Mononuclear cell (primary cell): ENCODE results near the gene COLEC11. TPM values are rescaled to one million over a fixed set of nuclear protein-coding genes. Genes with fewer than 3 reads are reported as not detected.

Source experiments
- H3K27me3 ChIP-seq: 2 replicates; pipeline ENCODE4 v1.6.0; 2011; ENCODE audit warnings: low read length, control low read depth; ENCODE audit not compliant: insufficient read depth
- H3K4me1 ChIP-seq: 2 replicates; pipeline ENCODE4 v1.5.1; 2011; ENCODE audit warnings: mild to moderate bottlenecking, low read length, control low read depth; ENCODE audit not compliant: insufficient read depth
- H3K4me3 ChIP-seq: 2 replicates; pipeline ENCODE4 v1.5.1; 2011; ENCODE audit warnings: mild to moderate bottlenecking, low read length, moderate library complexity
- H3K9me3 ChIP-seq: 2 replicates; pipeline ENCODE4 v1.5.1; 2011; ENCODE audit warnings: low read depth, mild to moderate bottlenecking, control low read depth, low read length
- total RNA-seq: library from RNA; depleted of rRNA; stranded (reverse); fragments of >200 nt; gene quantifications from one replicate; pipeline ENCODE4 v1.2.3, GENCODE V29; 2012

The COLEC11 gene
- total RNA-seq, 1 donor, result not detected

DNA sequence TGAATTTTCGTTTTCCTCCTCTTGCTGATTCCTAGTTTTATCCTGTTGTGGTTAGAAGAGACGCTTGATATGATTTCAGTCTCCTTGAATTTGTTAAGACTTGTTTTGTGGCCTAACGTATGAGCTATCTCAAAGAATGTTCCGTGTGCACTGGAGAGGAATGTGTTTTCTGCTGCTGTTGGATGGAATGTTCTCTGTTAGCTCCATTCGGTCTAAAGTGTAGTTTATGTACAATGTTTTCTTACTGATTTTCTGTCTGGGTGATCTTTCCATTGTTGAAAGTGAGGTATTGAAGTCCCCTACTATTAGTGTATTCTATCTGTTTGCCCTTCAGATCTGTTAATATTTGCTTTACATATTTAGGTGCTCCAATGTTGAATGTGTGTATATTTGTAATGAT is 25.9 kb downstream of the COLEC11 start:
- Histone ChIP-seq H3K4me1 (no peaks in the 10 kb centered on the region), H3K4me3 (no peak overlapping the region), H3K27me3 (no peaks in the 10 kb centered on the region), H3K9me3 (no peaks in the 10 kb centered on the region)

DNA sequence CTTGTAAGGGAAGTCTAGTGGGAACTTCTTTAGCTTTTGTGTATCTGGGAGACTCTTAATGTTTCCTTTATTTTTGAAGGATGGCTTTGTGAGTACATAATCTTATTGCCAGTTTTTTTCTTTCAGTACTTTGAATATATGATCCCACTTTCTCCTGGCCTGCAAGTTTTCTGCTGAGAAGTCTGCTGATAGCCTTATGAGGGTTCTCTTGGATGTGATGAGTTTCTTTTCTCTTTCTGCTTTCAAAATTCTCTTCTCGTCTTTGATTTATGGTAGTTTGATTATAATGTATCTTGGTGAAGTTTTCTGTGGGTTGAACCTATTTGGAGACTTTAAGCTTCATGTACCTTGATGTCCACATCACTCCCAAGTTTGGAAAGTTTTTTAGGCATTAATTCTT is 28.1 kb downstream of the COLEC11 start:
- Histone ChIP-seq H3K9me3 (no peaks in the 10 kb centered on the region), H3K4me1 (no peaks in the 10 kb centered on the region), H3K4me3 (no peak overlapping the region), H3K27me3 (no peaks in the 10 kb centered on the region)

DNA sequence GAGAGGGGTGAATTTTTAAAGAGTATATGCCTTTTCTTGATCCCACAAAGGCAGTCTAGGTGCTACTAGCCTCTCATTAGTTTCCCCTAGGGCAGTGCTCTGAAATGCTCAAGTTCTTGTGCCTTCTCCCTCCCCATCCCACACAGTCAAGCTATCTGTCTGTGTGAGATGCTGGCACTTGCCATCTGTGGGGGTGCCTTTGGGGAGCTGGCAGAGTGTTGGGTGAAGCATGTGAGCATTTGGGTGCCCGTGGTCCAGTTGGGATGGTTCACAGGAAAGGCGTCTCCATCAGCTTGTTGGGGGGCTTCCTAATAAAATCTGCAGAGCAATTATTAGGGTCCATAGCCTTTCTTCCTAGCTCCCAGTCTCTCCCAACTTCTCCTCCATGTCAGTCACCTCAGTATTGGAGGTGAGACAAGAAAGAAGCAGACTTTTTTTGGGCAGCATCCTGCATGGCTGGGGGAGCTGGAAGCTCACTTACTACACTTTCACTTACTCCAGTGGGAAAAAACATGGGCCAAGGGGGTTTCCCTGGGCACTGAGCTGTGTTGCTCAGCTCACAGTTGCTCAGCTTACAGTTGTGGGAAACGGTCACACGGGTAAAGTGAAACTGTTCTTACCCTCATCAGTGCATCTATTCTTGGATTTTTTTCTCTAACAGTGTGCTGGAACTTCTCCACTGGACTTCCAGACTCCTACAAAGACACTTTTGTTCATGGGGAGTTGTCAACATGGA is 29.3 kb downstream of the COLEC11 start:
- H3K27me3 ChIP-seq, result no peaks in the 10 kb centered on the region
- no peaks in the 10 kb centered on the region for H3K4me1 ChIP-seq
- H3K4me3 ChIP-seq, result no peak overlapping the region
- no peaks in the 10 kb centered on the region for H3K9me3 ChIP-seq

DNA sequence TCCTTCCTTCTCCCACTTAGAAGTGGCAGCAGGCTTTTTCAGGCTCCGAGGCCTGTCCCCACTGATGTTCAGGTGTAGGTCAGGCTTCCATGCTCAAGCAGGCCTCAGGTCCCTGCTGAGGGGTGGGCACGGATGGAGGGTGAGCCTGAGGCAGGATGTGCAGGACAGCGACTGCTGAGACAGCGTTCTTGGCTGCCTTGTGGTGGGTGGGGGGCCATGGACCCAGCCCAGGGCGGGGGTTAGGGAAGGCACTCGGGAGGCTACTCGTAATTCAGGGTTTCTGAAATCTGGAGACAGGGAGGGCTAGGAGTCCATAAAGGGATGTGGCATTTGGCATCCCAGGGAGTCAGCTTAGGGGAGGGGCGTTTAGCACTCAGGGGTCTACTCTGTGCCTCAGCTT is 30.3 kb downstream of the COLEC11 start:
- Histone ChIP-seq H3K4me3 (no peak overlapping the region), H3K4me1 (no peaks in the 10 kb centered on the region), H3K9me3 (no peaks in the 10 kb centered on the region)

DNA sequence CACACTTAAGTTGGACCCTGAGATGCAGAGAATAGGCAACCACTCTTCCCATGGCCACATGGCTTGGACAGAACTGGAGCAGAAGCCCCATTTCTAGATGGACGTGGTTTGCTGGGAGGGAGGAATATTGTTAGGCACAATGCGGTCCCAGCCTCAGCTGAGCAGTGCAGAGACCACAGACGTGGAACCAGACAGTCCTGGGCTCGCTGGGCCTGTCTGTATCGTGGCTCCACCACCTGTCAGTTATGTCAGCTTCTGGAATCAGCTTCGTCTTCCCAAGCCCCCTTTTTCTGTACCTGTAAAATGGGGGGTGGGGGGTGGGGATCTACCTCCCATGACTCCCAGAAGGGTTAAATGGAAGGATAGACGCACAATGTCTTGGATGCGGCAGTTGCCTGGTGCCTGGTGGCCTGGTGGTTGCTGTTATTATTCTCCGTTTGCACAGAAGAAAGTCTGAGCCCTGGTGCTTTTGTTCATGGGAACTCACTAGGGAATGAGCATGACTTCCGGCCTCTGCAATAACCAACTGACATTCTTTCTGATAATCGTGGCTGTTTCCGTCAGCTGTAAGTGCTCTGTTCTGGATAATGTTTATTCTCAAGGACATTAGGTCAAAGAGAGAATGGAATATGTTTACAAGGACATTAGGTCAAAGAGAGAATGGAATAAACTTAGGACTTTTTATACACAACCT is 31.4 kb downstream of the COLEC11 start:
- Histone ChIP-seq H3K4me3 (no peak overlapping the region), H3K27me3 (no peaks in the 10 kb centered on the region), H3K9me3 (no peaks in the 10 kb centered on the region), H3K4me1 (no peaks in the 10 kb centered on the region)

More for the DNA sequence above, 30.3 kb downstream of the COLEC11 start:
- no peaks in the 10 kb centered on the region for H3K27me3 ChIP-seq

DNA sequence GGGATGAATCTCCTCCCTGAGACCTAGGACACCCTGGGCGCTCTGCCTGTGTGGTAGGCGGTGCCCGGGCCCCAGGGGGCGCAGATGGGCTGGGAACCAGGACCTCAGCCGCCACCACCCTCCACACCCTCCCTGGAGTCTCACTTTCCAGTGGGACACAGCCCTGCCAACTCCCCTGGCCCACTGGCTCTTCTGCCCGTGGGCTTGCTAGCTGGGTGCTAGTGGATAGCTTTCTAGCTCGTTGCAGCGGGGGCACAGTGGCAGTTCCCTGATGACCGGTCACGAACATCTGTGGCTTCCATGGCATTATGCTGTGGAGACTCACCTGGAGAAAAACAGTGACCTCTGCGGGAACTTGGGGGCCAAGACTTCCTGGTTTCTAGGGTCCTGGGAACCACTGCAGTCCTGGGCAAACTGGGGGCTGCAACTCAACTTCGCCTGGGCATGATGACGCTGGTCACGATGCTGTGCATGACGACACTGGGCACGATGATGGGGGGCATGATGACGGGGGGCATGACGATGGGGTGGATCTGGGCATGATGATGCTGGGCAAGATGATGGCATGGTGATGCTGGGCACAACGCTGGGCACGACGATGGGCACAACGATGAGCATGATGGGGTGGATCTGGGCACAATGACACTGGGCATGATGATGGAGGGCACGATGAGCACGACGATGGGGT is 32.0 kb downstream of the COLEC11 start:
- Histone ChIP-seq H3K4me3 (no peak overlapping the region), H3K4me1 (no peaks in the 10 kb centered on the region), H3K9me3 (no peaks in the 10 kb centered on the region), H3K27me3 (no peaks in the 10 kb centered on the region)

DNA sequence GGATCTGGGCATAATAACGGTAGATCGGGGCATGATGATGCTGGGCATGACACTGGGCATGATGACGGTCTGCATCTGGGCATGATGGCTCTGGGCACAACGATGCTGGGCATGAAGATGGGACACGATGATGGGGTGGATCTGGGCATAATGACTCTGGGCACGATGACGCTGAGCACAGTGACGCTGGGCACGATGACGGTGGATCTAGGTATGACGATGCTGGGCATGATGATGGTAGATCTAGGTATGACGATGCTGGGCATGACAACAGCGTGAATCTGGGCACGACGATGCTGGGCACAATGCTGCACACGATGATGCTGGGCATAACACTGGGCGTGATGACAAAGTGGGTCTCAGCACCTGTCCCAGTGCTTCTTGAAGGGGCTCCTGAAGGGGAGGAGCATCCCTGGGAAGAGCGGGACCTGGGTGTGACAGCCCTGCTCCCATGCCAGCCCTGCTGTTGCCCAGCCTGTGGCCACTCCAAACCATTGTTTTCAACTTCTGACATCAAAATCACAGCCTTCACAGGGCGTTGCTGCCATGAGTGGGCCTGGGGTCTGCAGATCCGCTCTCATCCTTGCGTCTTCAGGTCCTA is 32.7 kb downstream of the COLEC11 start:
- Histone ChIP-seq H3K4me1 (no peaks in the 10 kb centered on the region), H3K4me3 (no peak overlapping the region), H3K27me3 (no peaks in the 10 kb centered on the region), H3K9me3 (no peaks in the 10 kb centered on the region)

DNA sequence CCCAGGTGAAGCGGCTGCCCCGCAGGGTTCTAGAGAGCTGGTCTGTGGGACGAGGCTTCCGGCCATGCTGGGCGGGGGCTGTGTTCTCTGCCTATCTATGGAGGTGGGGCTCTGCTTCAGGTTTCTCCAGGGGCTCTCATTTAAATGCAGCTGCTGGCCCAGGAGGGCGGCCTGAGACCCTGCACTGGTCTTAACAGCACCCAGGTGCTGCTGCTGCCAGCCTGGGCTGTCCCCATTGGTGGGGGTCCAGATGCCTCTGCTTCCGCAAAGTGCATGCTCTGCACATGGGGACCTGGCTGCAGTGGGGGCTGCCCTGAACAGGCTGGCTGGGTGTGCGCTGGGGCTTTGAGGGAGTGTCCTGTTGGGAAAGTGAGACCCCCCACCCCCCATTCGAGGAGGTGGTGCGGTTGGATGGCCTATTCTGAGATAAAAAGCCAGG is 33.3 kb downstream of the COLEC11 start:
- H3K4me3 ChIP-seq, result no peak overlapping the region
- H3K4me1 ChIP-seq, result no peaks in the 10 kb centered on the region
- no peaks in the 10 kb centered on the region for H3K27me3 ChIP-seq
- H3K9me3 ChIP-seq, result no peaks in the 10 kb centered on the region

DNA sequence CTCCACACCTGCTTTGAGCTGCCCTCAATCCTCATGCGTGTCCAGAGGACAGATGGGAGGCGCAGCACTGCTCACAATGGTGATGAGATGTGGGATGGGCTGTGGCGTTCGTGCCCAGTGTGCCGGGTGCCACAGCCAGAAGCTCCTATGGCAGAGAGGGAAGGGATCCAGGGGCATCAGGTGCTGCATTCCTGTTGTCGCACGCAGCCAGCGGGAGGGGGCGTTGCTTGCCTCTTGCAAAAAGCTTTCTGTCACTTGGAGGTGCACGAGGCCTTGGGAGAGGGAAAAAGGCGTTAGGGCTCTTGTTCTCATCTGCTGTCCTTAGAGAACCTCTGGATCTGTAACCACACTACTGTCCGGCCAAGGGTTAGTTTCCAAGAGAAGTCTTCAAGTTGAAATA is 33.9 kb downstream of the COLEC11 start:
- no peak overlapping the region for H3K4me3 ChIP-seq
- no peaks in the 10 kb centered on the region for H3K9me3 ChIP-seq
- H3K27me3 ChIP-seq, result no peaks in the 10 kb centered on the region
- H3K4me1 ChIP-seq, result no peaks in the 10 kb centered on the region

DNA sequence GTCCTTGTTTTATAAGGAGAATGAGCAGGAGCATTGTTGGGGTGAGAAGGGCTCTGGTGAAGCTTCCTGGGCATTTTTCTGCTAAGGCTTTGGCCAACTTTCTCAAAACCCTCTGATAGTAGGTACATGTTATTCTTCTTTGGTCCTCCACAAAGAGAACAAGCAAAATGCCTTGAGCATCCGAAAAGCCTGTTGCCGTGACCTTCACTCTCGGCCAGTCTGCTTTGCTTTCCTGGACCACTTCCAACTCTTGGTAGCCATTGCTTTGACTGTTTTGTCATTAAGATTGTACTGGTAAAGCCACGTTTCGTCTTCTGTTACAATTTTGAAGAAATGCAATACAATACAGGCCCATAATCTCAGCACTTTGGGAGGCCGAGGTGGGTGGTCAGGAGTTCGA is 35.7 kb downstream of the COLEC11 start:
- Histone ChIP-seq H3K27me3 (no peaks in the 10 kb centered on the region), H3K4me3 (no peak overlapping the region), H3K4me1 (no peaks in the 10 kb centered on the region), H3K9me3 (no peaks in the 10 kb centered on the region)

DNA sequence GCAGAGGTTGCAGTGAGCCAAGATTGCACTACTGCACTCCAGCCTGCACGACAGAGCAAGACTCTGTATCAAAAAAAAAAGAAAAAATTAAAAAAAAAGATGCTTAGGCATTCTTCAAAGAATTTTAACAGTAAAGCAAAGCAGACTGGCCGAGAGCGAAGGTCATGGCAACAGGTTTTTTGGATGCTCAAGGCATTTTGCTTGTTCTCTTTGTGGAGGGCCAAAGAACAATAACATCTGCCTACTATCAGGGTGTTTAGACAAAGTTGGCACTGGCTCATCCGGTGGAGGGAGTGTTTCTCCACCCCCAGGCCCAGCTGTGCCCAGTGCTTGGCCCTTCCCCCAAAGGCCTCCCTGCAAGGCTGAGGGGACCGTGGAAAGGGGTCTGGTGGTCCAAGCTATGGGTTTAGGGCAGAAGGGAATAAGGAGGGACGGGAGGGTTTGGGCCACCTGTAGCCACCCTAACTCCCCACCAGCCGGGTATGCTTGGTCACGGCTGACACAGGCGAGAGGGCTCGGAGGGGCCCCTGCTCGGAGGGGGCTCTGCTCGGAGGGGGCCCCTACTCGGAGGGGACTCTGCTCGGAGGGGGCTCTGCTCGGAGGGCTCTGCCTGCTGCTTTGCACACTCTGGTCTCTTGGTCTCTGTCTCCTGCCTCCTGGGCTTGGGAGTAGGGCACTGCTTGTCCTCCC is 36.4 kb downstream of the COLEC11 start:
- H3K4me3 ChIP-seq, result no peak overlapping the region
- H3K27me3 ChIP-seq, result no peaks in the 10 kb centered on the region
- no peaks in the 10 kb centered on the region for H3K9me3 ChIP-seq
- H3K4me1 ChIP-seq, result no peaks in the 10 kb centered on the region

DNA sequence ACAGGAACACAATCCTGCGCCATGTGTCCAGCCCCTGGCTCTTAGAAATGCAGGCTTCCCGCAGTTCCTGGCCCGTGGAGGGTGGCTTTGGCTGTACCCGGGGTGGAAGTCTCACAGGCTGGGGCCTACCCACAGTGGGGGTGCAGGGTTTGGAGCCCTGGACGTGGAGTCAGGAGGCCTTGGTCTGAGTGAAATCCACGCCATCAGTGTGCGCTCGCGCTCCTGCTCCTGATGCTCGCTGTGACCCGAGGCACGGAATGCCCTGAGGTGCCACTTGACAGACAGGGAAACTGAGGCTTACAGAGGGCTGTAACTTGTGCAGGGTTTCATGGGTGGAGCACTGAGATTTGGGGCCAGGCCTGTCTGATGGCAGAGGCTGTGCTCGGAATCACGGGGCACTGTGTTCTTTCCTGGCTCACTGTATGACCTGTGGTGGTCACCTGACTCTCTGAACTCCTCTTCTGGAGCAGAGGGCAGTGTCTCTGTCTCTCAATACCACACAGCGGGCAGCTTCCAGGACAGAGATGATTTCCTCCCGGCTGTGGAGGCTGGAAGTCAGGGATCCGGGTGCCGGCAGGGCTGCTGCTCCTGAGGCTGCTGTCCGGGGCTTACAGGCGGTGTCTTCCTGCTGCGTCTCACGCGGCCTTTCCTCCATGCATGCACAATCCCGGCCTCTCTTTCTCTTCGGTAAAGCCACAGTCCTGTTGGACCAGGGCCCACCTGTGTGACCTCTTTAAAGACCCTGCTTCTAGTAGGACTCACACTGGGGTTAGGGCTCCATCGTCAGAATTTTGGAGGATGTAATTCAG is 37.1 kb downstream of the COLEC11 start:
- no peaks in the 10 kb centered on the region for H3K9me3 ChIP-seq
- H3K4me3 ChIP-seq, result no peak overlapping the region
- no peaks in the 10 kb centered on the region for H3K27me3 ChIP-seq
- H3K4me1 ChIP-seq, result no peaks in the 10 kb centered on the region

DNA sequence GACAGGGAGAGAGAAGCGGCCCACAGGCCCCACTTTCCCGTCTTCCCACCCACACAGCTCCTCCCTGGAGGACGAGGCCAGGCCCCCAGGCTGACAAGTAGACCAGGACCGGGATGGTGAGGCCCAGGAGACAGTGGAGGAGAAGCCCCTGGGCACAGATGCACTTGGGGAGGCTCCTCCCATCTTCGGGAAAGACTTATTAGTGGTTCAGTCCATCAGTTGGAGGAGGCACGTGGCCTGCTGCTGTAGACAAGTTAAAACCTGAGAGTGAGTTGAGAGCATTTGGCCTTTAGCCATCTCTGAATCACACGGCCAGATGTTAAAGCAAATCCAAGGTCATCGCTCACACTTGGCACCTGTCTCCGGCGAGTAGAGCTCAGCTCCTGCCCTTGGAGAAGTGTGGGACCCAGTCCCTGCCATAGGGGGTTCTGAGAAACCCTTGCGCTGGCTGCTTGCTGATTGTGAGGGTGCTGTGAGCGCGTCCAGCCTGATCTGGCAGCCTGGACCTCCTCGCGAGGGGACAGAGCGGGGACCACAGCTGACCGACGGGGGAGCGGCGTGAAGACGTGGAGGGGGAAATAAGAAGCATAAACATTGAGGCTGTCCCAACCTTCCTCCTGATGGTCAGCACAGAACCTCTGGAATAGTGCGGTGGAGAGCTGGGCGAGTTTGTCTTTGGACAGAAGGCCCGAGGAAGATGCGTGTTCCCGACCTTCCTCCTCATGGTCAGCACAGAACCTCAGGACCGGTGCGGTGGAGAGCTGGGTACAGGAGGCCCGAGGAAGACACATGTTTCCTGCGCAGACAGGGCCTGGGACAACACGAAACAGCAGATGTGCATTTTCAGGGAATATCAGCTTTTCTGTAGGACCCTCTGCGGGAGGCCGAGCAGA is 38.4 kb downstream of the COLEC11 start:
- H3K27me3 ChIP-seq, result no peaks in the 10 kb centered on the region
- H3K4me1 ChIP-seq, result no peaks in the 10 kb centered on the region
- H3K9me3 ChIP-seq, result no peaks in the 10 kb centered on the region
- no peak overlapping the region for H3K4me3 ChIP-seq
